Eye (tissue), 1 donor: Measurements from ENCODE around the gene GUCA1A.
A peak's percentile ranks its signal among the peaks of the same experiment; 100 is the strongest.
"Not testable (repeated sequence)": the region's sequence is repeated elsewhere in the genome, so short reads cannot be mapped to it uniquely, and the experiment has no call there.

Experiments used
- DNase-seq: peaks from one replicate; pipeline ENCODE4 v3.0.0-alpha.2; 2015

Gene GUCA1A

GRCh38 chr6:42179261-42179944 lies 6.2 kb downstream of the GUCA1A start:
- DNase-seq = no peak

GRCh38 chr6:42179945-42180313 lies 6.8 kb downstream of the GUCA1A start:
- DNase-seq = no peak

GRCh38 chr6:42182101-42182500 lies 8.9 kb downstream of the GUCA1A start:
- no peak for DNase-seq

GRCh38 chr6:42184475-42184874 lies 11.3 kb downstream of the GUCA1A start:
- DNase-seq = no peak

- DNase-seq = no peak
Measured at GRCh38 chr6:42185597-42185996, 12.4 kb downstream of the GUCA1A start.

GRCh38 chr6:42188406-42188805 lies 15.2 kb downstream of the GUCA1A start:
- DNase-seq = no peak

GRCh38 chr6:42190554-42191183 lies 17.5 kb downstream of the GUCA1A start:
- DNase-seq = peak; percentile 83

- not testable (repeated sequence) for DNase-seq
Measured at GRCh38 chr6:42192385-42192784, 19.2 kb downstream of the GUCA1A start.

GRCh38 chr6:42193491-42193894 lies 20.3 kb downstream of the GUCA1A start:
- DNase-seq = no peak

- no peak for DNase-seq
Measured at GRCh38 chr6:42194056-42194455, 20.9 kb downstream of the GUCA1A start.

GRCh38 chr6:42195415-42195814 lies 22.3 kb downstream of the GUCA1A start:
- DNase-seq = no peak

- DNase-seq = no peak
Measured at GRCh38 chr6:42197555-42198362, 24.6 kb downstream of the GUCA1A start.

- no peak for DNase-seq
Measured at GRCh38 chr6:42199106-42199981, 26.2 kb downstream of the GUCA1A start.

- no peak for DNase-seq
Measured at GRCh38 chr6:42200035-42200434, 26.9 kb downstream of the GUCA1A start.

- no peak for DNase-seq
Measured at GRCh38 chr6:42201382-42201781, 28.2 kb downstream of the GUCA1A start.

GRCh38 chr6:42202131-42202915 lies 29.2 kb downstream of the GUCA1A start:
- not testable (repeated sequence) for DNase-seq

GRCh38 chr6:42203183-42203582 lies 30.0 kb downstream of the GUCA1A start:
- no peak for DNase-seq

- DNase-seq = no peak
Measured at GRCh38 chr6:42204768-42205282, 31.7 kb downstream of the GUCA1A start.

GRCh38 chr6:42207559-42207958 lies 34.4 kb downstream of the GUCA1A start:
- DNase-seq = not testable (repeated sequence)

- DNase-seq = no peak
Measured at GRCh38 chr6:42210551-42210950, 37.4 kb downstream of the GUCA1A start.

GRCh38 chr6:42211726-42212125 lies 38.6 kb downstream of the GUCA1A start:
- DNase-seq = no peak

GRCh38 chr6:42212442-42212841 lies 39.3 kb downstream of the GUCA1A start:
- DNase-seq = no peak
